Lung microvascular endothelial cell (primary cell): ENCODE results near the gene KIF2C. TPM values are rescaled to one million over a fixed set of nuclear protein-coding genes. Genes with fewer than 3 reads are reported as not detected.
A peak's percentile ranks its signal among the peaks of the same experiment; 100 is the strongest.
"Not testable (repeated sequence)": the region's sequence is repeated elsewhere in the genome, so short reads cannot be mapped to it uniquely, and the experiment has no call there.

Experiments used
- DNase-seq, 2 donors: peaks; one replicate each; pipeline versions ENCODE4 v3.0.0 to v3.0.0-alpha.2; 2010; ENCODE audit warnings: low read depth in 2 of 2
- total RNA-seq: library from RNA; depleted of rRNA; stranded (reverse); fragments of >200 nt; gene quantifications from 2 replicates; pipeline ENCODE4 v1.2.1, GENCODE V29; 2014

Gene KIF2C
- total RNA-seq, 1 donor from 2014 or later = 3.6 TPM

DNA sequence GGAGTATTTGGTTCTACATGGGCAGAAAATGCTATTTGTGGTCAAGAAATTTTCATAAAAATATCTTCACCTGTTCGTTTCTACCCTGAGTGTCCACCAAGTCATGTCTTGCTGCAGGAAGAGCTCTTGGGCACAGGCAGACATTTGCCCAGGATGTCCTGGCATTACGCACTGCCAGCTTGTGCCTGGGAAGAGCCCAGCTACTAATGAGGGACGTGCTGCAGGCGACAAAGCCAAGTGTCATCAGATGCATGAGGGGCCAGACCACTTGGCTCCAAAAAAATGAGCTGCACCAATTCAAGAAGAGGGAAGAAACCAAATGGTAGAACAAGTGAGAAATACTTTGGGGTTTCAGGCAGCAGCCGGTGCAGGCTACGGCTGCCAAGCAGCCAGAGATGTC lies 21.5 kb upstream of the KIF2C start:
- DNase-seq = no peak

GRCh38 chr1:44719318-44719717 lies 20.3 kb upstream of the KIF2C start:
- no peak for DNase-seq

DNA sequence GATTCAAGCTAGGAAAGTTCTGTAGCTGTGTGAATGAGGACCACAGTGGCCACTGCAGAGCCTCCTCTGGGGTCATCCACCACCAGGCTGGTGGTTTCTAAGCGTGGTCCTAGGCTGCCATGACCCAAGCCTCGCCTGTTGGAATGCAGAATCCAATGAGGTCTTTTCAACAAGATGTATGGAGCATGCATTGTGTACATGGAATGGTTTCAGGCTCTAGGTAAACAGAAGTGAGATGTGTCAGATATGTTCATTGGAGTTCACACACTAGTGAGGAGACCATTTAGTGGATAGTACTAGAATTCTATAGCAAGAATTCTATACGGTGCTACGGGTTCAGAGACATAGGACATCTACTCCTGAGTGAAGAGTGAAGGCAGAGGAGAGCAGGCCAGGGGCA lies 19.4 kb upstream of the KIF2C start:
- DNase-seq = no peak

- peak in 1 of 2 donors; percentile 39 for DNase-seq
Measured at GRCh38 chr1:44721485-44722361, 17.9 kb upstream of the KIF2C start.

- no peak for DNase-seq
Measured at GRCh38 chr1:44723064-44723463, 16.6 kb upstream of the KIF2C start.

- no peak for DNase-seq
Measured at GRCh38 chr1:44723496-44724295, 15.9 kb upstream of the KIF2C start.

DNA sequence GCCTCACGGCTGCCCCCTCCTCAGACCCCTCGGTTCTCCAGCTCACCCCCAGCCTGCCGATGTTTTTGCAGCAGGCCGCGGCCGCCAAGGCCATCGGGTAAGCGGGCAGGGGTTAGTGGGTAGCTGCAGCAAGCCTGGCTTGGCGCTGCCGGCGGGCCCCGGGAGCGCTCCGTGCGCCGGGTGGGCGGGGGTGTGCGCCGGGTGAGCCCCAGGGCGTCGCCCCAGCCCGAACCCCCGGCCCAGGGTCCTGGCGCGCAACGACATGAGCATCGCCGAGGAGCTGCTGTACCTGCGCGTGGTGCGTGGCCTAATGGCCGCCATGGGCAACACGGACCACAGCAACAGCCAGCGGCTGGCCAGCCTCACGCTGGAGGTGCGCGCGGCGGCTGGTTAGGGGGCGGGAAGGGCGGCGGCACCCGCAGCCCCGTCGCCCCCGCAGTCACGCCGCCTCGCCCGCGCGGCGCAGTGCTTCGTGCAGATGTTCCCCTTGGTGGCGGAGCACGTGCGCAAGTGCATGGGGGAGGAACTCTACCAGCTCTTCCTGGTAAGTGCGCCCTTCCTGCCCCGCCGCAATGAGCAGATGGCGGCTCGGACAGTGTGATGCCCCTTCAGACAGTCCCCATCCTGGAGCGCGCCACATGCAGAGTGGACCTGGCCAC lies 15.2 kb upstream of the KIF2C start:
- no peak for DNase-seq

DNA sequence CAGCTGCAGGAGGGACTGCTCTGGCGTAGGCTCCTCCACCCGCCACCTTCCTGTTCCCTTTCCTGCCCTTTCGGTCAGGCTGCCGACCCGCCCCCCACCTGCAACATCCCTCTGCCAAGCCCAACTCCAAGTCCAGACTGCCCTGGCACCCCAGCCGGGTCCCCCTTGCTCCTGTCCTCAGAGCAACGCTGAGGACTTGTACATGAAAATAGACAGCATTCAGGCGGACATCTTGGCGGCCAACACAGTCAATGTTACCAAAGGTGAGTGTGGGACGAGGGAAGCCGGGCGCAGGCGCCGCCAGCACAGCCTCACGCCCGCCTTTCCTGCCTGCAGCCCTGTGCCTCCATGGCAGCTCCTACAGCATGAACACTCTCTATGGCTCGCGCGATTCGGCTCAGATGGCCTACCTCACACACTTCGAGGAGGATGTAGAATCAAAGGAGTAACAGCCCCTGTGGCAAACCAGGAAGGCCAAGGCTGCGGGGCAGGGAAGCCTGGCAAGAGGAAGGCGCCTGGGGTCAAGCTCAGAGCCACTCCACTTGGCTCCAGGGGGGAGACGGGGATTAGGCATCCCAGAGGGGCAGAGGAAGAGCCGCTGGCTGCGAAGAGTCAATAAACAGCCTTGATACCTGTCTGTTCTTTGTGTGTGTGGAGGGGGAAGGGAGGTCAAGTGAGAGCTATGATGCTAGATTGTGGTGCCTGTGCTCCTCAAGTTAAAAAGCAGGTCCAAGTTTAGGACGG lies 14.5 kb upstream of the KIF2C start:
- no peak for DNase-seq

DNA sequence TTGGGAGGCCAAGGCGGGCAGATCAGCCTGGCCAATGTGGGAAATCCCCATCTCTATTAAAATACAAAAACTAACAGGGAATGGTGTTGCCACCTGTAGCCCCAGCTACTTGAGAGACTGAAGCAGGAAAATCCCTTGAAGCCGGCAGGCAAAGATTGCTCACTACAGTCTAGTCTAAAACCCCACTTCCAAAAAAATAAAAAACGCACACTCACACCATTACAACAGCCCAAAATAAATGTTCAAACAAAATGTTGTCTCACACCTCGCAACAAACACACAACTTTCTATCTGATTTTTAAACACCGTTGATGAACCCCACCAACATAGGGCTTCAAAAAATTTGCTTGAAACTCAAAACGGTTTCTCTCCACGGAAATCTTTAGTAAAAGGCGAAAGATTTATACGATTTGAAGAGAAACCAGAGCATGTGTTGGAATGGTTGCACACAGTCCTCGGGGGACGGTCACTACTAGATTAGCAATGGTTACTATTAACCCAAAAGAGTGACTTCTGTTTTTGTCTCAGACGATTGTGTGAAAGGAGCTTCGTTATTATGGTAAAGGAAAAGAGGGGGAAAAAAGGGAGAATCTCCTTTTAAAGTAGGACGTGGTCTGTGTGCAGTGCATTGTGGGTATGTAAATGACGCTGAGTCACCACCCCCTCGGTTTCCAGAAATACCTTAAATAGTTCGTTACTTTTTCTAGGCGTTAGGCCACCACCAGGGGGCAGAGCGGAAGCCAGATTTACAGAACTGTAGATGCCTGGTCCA lies 8.7 kb upstream of the KIF2C start, which contains the start of gene RNU5D-1:
TSS of gene RNU5D-1 (minus strand) at position 430 of the 772 bp plus-strand sequence.
- peak; percentile 96 to 97 for DNase-seq

GRCh38 chr1:44733365-44733764 lies 6.3 kb upstream of the KIF2C start:
- peak in 1 of 2 donors; percentile 76 for DNase-seq

DNA sequence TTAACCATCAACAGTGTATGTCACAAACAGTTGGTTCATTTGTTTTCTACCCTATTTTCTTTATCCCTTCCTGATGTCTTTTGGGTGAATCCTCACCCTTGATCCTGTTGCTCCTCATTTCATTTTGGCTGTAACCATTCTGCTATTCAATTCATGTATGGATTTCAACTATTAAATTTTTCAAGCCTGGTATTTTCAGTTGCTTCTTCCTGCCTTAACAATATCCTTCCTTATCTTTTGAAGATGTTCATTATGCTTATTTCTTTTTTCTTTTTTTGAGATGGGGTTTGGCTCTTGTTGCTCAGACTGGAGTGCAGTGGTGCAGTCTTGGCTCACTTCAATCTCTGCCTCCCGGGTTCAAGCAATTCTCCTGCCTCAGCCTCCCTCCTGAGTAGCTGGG lies 5.9 kb upstream of the KIF2C start:
- no peak for DNase-seq

- no peak for DNase-seq
Measured at GRCh38 chr1:44735992-44736391, 3.6 kb upstream of the KIF2C start.

GRCh38 chr1:44738953-44739306 lies 707 bp upstream of the KIF2C start:
- not testable (repeated sequence) for DNase-seq

- DNase-seq = no peak
Measured at GRCh38 chr1:44740179-44740617, 561 bp downstream of the KIF2C start.

DNA sequence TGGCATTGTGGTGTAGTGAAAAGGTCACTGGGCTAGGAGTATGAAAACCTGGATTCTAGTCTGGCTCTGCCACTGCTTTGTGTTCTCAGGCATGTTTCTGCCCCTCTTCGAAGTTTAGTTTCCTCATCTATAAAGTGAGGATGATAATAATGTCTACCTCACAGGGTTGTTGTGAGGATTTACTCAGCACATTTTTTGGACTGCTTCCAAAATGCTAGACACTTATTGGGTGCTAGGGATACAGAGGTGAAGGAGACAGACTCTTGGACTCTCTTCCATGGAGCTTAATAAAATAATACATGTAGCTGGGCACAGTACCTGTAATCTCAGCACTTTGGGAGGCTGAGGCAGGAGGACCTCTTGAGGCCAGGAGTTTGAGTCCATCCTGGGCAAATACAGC lies 3.6 kb downstream of the KIF2C start:
- DNase-seq = no peak

- DNase-seq = no peak
Measured at GRCh38 chr1:44747878-44748277, 8.2 kb downstream of the KIF2C start.

DNA sequence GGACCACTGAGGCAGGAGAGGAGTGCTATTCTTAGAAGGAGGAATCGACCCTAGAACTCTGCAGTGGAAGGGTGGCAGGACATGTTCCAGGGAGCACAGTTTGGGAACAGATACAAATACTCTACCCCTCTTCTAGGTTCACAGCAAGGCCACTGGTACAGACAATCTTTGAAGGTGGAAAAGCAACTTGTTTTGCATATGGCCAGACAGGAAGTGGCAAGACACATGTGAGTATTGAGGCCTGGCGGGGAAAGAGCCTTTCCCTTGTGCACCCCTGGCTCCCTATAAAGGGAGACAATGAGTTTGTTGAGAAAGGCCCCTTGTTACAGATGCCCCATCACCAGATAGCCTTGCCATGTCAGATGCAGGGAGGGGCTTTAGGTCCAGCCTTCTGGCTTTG lies 17.8 kb downstream of the KIF2C start:
- no peak for DNase-seq

GRCh38 chr1:44759077-44759476 lies 19.4 kb downstream of the KIF2C start:
- DNase-seq = no peak

GRCh38 chr1:44760876-44761275 lies 21.2 kb downstream of the KIF2C start:
- DNase-seq = no peak

DNA sequence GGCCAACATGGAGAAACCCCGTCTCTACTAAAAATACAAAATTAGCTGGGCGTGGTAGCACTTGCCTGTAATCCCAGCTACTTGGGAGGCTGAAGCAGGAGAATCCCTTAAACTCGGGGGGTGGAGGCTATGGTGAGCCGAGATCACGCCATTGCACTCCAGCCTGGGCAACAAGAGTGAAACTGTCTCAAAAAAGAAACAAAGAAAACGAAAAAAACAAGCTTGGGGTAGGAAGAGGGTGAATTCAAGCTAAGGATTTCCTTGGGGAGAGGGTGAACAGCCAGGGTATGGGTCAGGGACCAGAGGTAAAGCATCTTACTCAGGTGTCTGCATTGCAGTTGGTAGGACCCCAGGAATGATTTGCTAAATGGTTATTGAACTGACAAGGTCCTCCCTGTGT lies 26.8 kb downstream of the KIF2C start:
- not testable (repeated sequence) for DNase-seq
